Measurements from ENCODE around the gene FBXO40. TPM values are rescaled to one million over a fixed set of nuclear protein-coding genes. Genes with fewer than 3 reads are reported as not detected.

The FBXO40 gene
- total and polyA plus RNA-seq, 4 donors = 0.05 to 0.08 TPM; not detected in 2

GRCh38 chr3:121641127-121641526, 47.9 kb downstream of the FBXO40 start:
- peaks cover 0 to 26% (median 21%) of the 10 kb centered on the region in 4 donors for H3K36me3 ChIP-seq (ENCODE audit: control insufficient read depth in 4 of 4, insufficient read depth in 3 of 4, low read depth in 1 of 4, low read length in 3 of 4)
- H3K9me3 ChIP-seq (ENCODE audit: control insufficient read depth in 4 of 4, low read length in 3 of 4) = no peaks in the 10 kb centered on the region
- no peak for DNase-seq (ENCODE audit: low spot score)
- H3K4me3 ChIP-seq (ENCODE audit: low read depth in 1 of 3, low read length in 3 of 3) = no peak overlapping the region
- H3K4me1 ChIP-seq (ENCODE audit: control insufficient read depth in 4 of 4, insufficient read depth in 4 of 4, low read length in 3 of 4) = no peaks in the 10 kb centered on the region
- WGBS = 95% methylated on average over 2 of the region's 2 CpGs
- TF ChIP-seq RAD21 (IDR thresholded peaks at IDR 0.05) = no peak
- H3K27ac ChIP-seq (ENCODE audit: low read depth in 1 of 2, low read length in 2 of 2) = no peak overlapping the region
- no peaks in the 10 kb centered on the region for H3K27me3 ChIP-seq (ENCODE audit: control insufficient read depth in 4 of 4, insufficient read depth in 4 of 4, low read length in 3 of 4)
- no peak overlapping the region for H3K9ac ChIP-seq (ENCODE audit: low read depth in 1 of 2, low read length in 2 of 2)

GRCh38 chr3:121642601-121643314, 49.6 kb downstream of the FBXO40 start:
- H3K36me3 ChIP-seq (ENCODE audit: control insufficient read depth in 4 of 4, insufficient read depth in 3 of 4, low read depth in 1 of 4, low read length in 3 of 4) = peaks cover 0 to 18% (median 15%) of the 10 kb centered on the region in 4 donors
- 55% methylated on average over 9 of the region's 9 CpGs for WGBS
- H3K9me3 ChIP-seq (ENCODE audit: control insufficient read depth in 4 of 4, low read length in 3 of 4) = no peaks in the 10 kb centered on the region
- no peak overlapping the region for H3K4me3 ChIP-seq (ENCODE audit: low read depth in 1 of 3, low read length in 3 of 3)
- no peak overlapping the region for H3K9ac ChIP-seq (ENCODE audit: low read depth in 1 of 2, low read length in 2 of 2)
- no peak overlapping the region for H3K27ac ChIP-seq (ENCODE audit: low read depth in 1 of 2, low read length in 2 of 2)
- H3K4me1 ChIP-seq (ENCODE audit: control insufficient read depth in 4 of 4, insufficient read depth in 4 of 4, low read length in 3 of 4) = no peaks in the 10 kb centered on the region
- DNase-seq (ENCODE audit: low spot score) = no peak
- no peaks in the 10 kb centered on the region for H3K27me3 ChIP-seq (ENCODE audit: control insufficient read depth in 4 of 4, insufficient read depth in 4 of 4, low read length in 3 of 4)
- no peak for TF ChIP-seq RAD21 (IDR thresholded peaks at IDR 0.05)
- TF ChIP-seq RXRA (IDR thresholded peaks at IDR 0.05) = peak in 1 of 2 donors; percentile 34
- TF ChIP-seq EGR1 (IDR thresholded peaks at IDR 0.05; ENCODE audit: low read depth in 2 of 2) = no peak

- no peak overlapping the region for H3K4me3 ChIP-seq (ENCODE audit: low read depth in 1 of 3, low read length in 3 of 3)
- H3K36me3 ChIP-seq (ENCODE audit: control insufficient read depth in 4 of 4, insufficient read depth in 3 of 4, low read depth in 1 of 4, low read length in 3 of 4) = peaks cover 0 to 15% (median 12%) of the 10 kb centered on the region in 4 donors
- peaks cover 0 to 6% (median 0%) of the 10 kb centered on the region in 4 donors for H3K4me1 ChIP-seq (ENCODE audit: control insufficient read depth in 4 of 4, insufficient read depth in 4 of 4, low read length in 3 of 4)
- no peak overlapping the region for H3K9ac ChIP-seq (ENCODE audit: low read depth in 1 of 2, low read length in 2 of 2)
- DNase-seq (ENCODE audit: low spot score) = no peak
- H3K27me3 ChIP-seq (ENCODE audit: control insufficient read depth in 4 of 4, insufficient read depth in 4 of 4, low read length in 3 of 4) = no peaks in the 10 kb centered on the region
- WGBS = 96% methylated on average over 5 of the region's 5 CpGs
- no peak for TF ChIP-seq CTCF (IDR thresholded peaks at IDR 0.05; ENCODE audit: low read depth, low read length, missing input control)
- TF ChIP-seq YY1 (IDR thresholded peaks at IDR 0.05) = no peak
- TF ChIP-seq HNF4G (IDR thresholded peaks at IDR 0.05) = no peak
- no peak for TF ChIP-seq ATF3 (IDR thresholded peaks at IDR 0.05)
- no peak for TF ChIP-seq ZBTB33 (IDR thresholded peaks at IDR 0.05)
- no peak for TF ChIP-seq JUND (IDR thresholded peaks at IDR 0.05)
- no peak for TF ChIP-seq FOXA1 (IDR thresholded peaks at IDR 0.05)
- no peak for TF ChIP-seq TAF1 (conservative IDR thresholded peaks at IDR 0.05)
- no peak for TF ChIP-seq MAX (IDR thresholded peaks at IDR 0.05)
- TF ChIP-seq RXRA (IDR thresholded peaks at IDR 0.05) = no peak
- no peak overlapping the region for H3K27ac ChIP-seq (ENCODE audit: low read depth in 1 of 2, low read length in 2 of 2)
- no peaks in the 10 kb centered on the region for H3K9me3 ChIP-seq (ENCODE audit: control insufficient read depth in 4 of 4, low read length in 3 of 4)
Measured at GRCh38 chr3:121645054-121645453, 51.9 kb downstream of the FBXO40 start.
